Heart left ventricle (tissue), 13 donors: ENCODE data around the gene SPNS2.

ENCODE experiments used
- CTCF ChIP-seq, 12 donors: fragments of 200-600 bp; sonication (generic) in 4 of 12; IDR thresholded peaks; one replicate each; pipeline versions ENCODE4 v1.5.0 to v1.8.0; 2018 to 2022; ENCODE audit warnings: antibody characterized with exemption in 12 of 12, mild to moderate bottlenecking in 5 of 12
- POLR2A ChIP-seq, 2 donors: fragments of 450-650 bp; IDR thresholded peaks; one replicate each; pipeline ENCODE4 v1.6.1; 2017; ENCODE audit warnings: antibody characterized with exemption in 2 of 2, mild to moderate bottlenecking in 2 of 2, moderate library complexity in 2 of 2
- donor health status: ischemic (EF 13 %, LVEDD 7.1; RV severe dilation, severe dysfunction).
- donor health status: DM: no; HTN: yes; CAD: no.
- donor health status: DM: no; HTN: no; CAD: no.
- donor health status: ischemic (EF 25% LVEDD 6.9; RV normal size, moderate dysfunction).
- donor health status: ischemic (EF 25% LVEDD 5.7; RV mildly dilated, moderate dysfunction).
- donor health status: ischemic (EF 35%, LVEDD 5.7; RV mildly dilated, moderate dysfunction).
- donor health status: nonischemic (EF 11% LVEDD 7.7; RV severe dilation, severe dysfunction).
- donor health status: DM: yes; HTN: yes; CAD: no.
- donor health status: PGD.
- donor health status: ischemic (EF 29% LVEDD 5.4; RV normal size, mild dysfunction).
- donor health status: nonischemic (EF 23%, LVEDD 6.1; RV moderate dilation, normal function).

- TF ChIP-seq POLR2A (IDR thresholded peaks at IDR 0.05), result no peak
- no peak for TF ChIP-seq CTCF (IDR thresholded peaks at IDR 0.05)
Measured at GRCh38 chr17:4574448-4575045, 75.9 kb downstream of the SPNS2 start.
